Trophoblast cell (in vitro differentiated cells and primary cell): ENCODE data around the gene ROBO1.

Experiments
- DNase-seq, 2 donors: peaks; one replicate each; pipeline ENCODE4 v3.0.0-alpha.2; 2016
- H2AFZ ChIP-seq: 2 replicates; pipeline ENCODE4 v1.6.1; 2013; ENCODE audit warnings: low read length, moderate library complexity, mild to moderate bottlenecking; ENCODE audit not compliant: insufficient read depth, poor library complexity
- H2AK5ac ChIP-seq: 2 replicates; pipeline ENCODE4 v1.6.1; 2013; ENCODE audit warnings: mild to moderate bottlenecking, low read length
- H2BK120ac ChIP-seq: 2 replicates; pipeline ENCODE4 v1.6.1; 2013; ENCODE audit warnings: low read length, mild to moderate bottlenecking, moderate library complexity; ENCODE audit not compliant: insufficient read depth, poor library complexity
- H2BK12ac ChIP-seq: 2 replicates; pipeline ENCODE4 v1.6.1; 2013; ENCODE audit warnings: mild to moderate bottlenecking, low read length, moderate library complexity
- H2BK5ac ChIP-seq: 2 replicates; pipeline ENCODE4 v1.6.1; 2013; ENCODE audit warnings: low read length, low read depth, moderate library complexity, mild to moderate bottlenecking; ENCODE audit not compliant: poor library complexity
- H3K14ac ChIP-seq: 2 replicates; pipeline ENCODE4 v1.6.1; 2013; ENCODE audit warnings: mild to moderate bottlenecking, low read length
- H3K18ac ChIP-seq: 2 replicates; pipeline ENCODE4 v1.6.1; 2013; ENCODE audit warnings: mild to moderate bottlenecking, low read length
- H3K23ac ChIP-seq: 2 replicates; pipeline ENCODE4 v1.6.1; 2013; ENCODE audit warnings: low read length
- H3K27ac ChIP-seq: 2 replicates; pipeline ENCODE4 v1.5.1; 2013; ENCODE audit warnings: low read depth, mild to moderate bottlenecking, inconsistent platforms, low read length, moderate library complexity
- H3K27me3 ChIP-seq: 2 replicates; pipeline ENCODE4 v1.6.1; 2013; ENCODE audit warnings: inconsistent platforms, mild to moderate bottlenecking, low read length, moderate library complexity; ENCODE audit not compliant: insufficient read depth
- H3K36me3 ChIP-seq, 2 experiments: 1 replicate in 1 of 2; 2 replicates in 1 of 2; pipeline ENCODE4 v1.6.1; 2013; ENCODE audit warnings: low read length in 2 of 2, mild to moderate bottlenecking in 2 of 2, moderate library complexity in 1 of 2; ENCODE audit not compliant: insufficient read depth in 2 of 2, control insufficient read depth in 1 of 2
- H3K4ac ChIP-seq: 2 replicates; pipeline ENCODE4 v1.6.1; 2013; ENCODE audit warnings: low read depth, mild to moderate bottlenecking, low read length, moderate library complexity
- H3K4me1 ChIP-seq, 2 experiments: 1 replicate in 1 of 2; 2 replicates in 1 of 2; pipeline ENCODE4 v1.6.1; 2013; ENCODE audit warnings: low read length in 2 of 2, mild to moderate bottlenecking in 2 of 2, moderate library complexity in 1 of 2; ENCODE audit not compliant: insufficient read depth in 2 of 2, control insufficient read depth in 1 of 2
- H3K4me2 ChIP-seq: 2 replicates; pipeline ENCODE4 v1.6.1; 2013; ENCODE audit warnings: inconsistent platforms, mild to moderate bottlenecking, low read length, moderate library complexity
- H3K4me3 ChIP-seq: 2 replicates; pipeline ENCODE4 v1.5.1; 2013; ENCODE audit warnings: mild to moderate bottlenecking, low read depth, low read length, inconsistent platforms
- H3K79me1 ChIP-seq: one replicate; pipeline ENCODE4 v1.6.1; 2013; ENCODE audit warnings: low read length
- H3K79me2 ChIP-seq: 2 replicates; pipeline ENCODE4 v1.6.1; 2013; ENCODE audit warnings: low read length, mild to moderate bottlenecking; ENCODE audit not compliant: control insufficient read depth, insufficient read depth, poor library complexity
- H3K9ac ChIP-seq: 2 replicates; pipeline ENCODE4 v1.6.1; 2013; ENCODE audit warnings: mild to moderate bottlenecking, low read length
- H3K9me3 ChIP-seq: 2 replicates; pipeline ENCODE4 v1.6.1; 2013; ENCODE audit warnings: low read depth, mild to moderate bottlenecking, control low read depth, inconsistent platforms, low read length; ENCODE audit not compliant: insufficient read depth
- H4K12ac ChIP-seq: 2 replicates; pipeline ENCODE4 v1.6.1; 2013; ENCODE audit warnings: low read depth, mild to moderate bottlenecking, low read length, moderate library complexity
- H4K8ac ChIP-seq: 2 replicates; pipeline ENCODE4 v1.6.1; 2013; ENCODE audit warnings: low read depth, mild to moderate bottlenecking, low read length, moderate library complexity
- H4K91ac ChIP-seq: one replicate; pipeline ENCODE4 v1.6.1; 2013; ENCODE audit warnings: low read depth, mild to moderate bottlenecking, low read length, moderate library complexity
- WGBS: extraction: QIAGEN DNeasy Blood & Tissue Kit; methylation state at CpG from one replicate; pipeline ENCODE4 v1.1.7; 2013; ENCODE audit warnings: missing lambda C conversion rate; ENCODE audit not compliant: insufficient read length, insufficient coverage; ENCODE audit errors: extremely low coverage; 5-methylcytosine and 5-hydroxymethylcytosine counted together

Gene ROBO1

GRCh38 chr3:79390352-79390751 lies 377.4 kb downstream of the ROBO1 start:
- Histone ChIP-seq H3K79me1 (no peaks in the 10 kb centered on the region), H3K4me3 (no peak overlapping the region), H3K18ac (no peak overlapping the region), H3K79me2 (no peaks in the 10 kb centered on the region), H2AFZ (no peak overlapping the region), H3K4me2 (no peak overlapping the region), H2BK120ac (no peak overlapping the region), H2BK12ac (no peak overlapping the region), H4K8ac (no peak overlapping the region), H3K23ac (no peak overlapping the region), H3K14ac (no peak overlapping the region), H3K36me3 (no peaks in the 10 kb centered on the region), H3K9ac (no peak overlapping the region), H3K27ac (no peak overlapping the region), H4K91ac (no peak overlapping the region), H3K27me3 (no peaks in the 10 kb centered on the region), H3K4me1 (no peaks in the 10 kb centered on the region), H2AK5ac (no peak overlapping the region), H3K4ac (no peak overlapping the region), H3K9me3 (no peaks in the 10 kb centered on the region), H2BK5ac (no peak overlapping the region), H4K12ac (no peak overlapping the region)
- WGBS = no CpG with 5 or more reads among the region's 2 CpGs
- DNase-seq = no peak

GRCh38 chr3:79385211-79385610 lies 382.6 kb downstream of the ROBO1 start:
- Histone ChIP-seq H3K4me1 (no peaks in the 10 kb centered on the region), H3K27ac (no peak overlapping the region), H2BK5ac (no peak overlapping the region), H3K4me2 (no peak overlapping the region), H3K14ac (no peak overlapping the region), H2BK120ac (no peak overlapping the region), H3K9me3 (no peaks in the 10 kb centered on the region), H3K9ac (no peak overlapping the region), H3K23ac (no peak overlapping the region), H3K4me3 (no peak overlapping the region), H4K12ac (no peak overlapping the region), H3K79me2 (no peaks in the 10 kb centered on the region), H3K27me3 (no peaks in the 10 kb centered on the region), H3K79me1 (no peaks in the 10 kb centered on the region), H2BK12ac (no peak overlapping the region), H3K18ac (no peak overlapping the region), H4K8ac (no peak overlapping the region), H2AFZ (no peak overlapping the region), H2AK5ac (no peak overlapping the region), H3K36me3 (no peaks in the 10 kb centered on the region), H3K4ac (no peak overlapping the region), H4K91ac (no peak overlapping the region)
- no CpG with 5 or more reads among the region's 3 CpGs for WGBS
- peak; percentile 54 to 79 for DNase-seq

GRCh38 chr3:79383402-79384012 lies 384.3 kb downstream of the ROBO1 start:
- no peak overlapping the region for H2BK120ac ChIP-seq
- WGBS = no CpG with 5 or more reads among the region's 3 CpGs
- no peak overlapping the region for H3K23ac ChIP-seq
- no peak overlapping the region for H3K14ac ChIP-seq
- no peak overlapping the region for H2BK5ac ChIP-seq
- no peak overlapping the region for H2AFZ ChIP-seq
- no peak overlapping the region for H4K8ac ChIP-seq
- no peak overlapping the region for H3K9ac ChIP-seq
- no peak overlapping the region for H4K91ac ChIP-seq
- no peak overlapping the region for H3K18ac ChIP-seq
- peak in 1 of 2 donors; percentile 23 for DNase-seq
- no peaks in the 10 kb centered on the region for H3K4me1 ChIP-seq
- no peaks in the 10 kb centered on the region for H3K27me3 ChIP-seq
- H3K4me3 ChIP-seq = no peak overlapping the region
- H3K36me3 ChIP-seq = no peaks in the 10 kb centered on the region
- H2BK12ac ChIP-seq = no peak overlapping the region
- no peak overlapping the region for H3K4me2 ChIP-seq
- H3K9me3 ChIP-seq = no peaks in the 10 kb centered on the region
- no peaks in the 10 kb centered on the region for H3K79me1 ChIP-seq
- no peak overlapping the region for H3K4ac ChIP-seq
- H2AK5ac ChIP-seq = no peak overlapping the region
- no peaks in the 10 kb centered on the region for H3K79me2 ChIP-seq
- H3K27ac ChIP-seq = no peak overlapping the region
- H4K12ac ChIP-seq = no peak overlapping the region

- no peak overlapping the region for H2BK5ac ChIP-seq
- no peaks in the 10 kb centered on the region for H3K4me1 ChIP-seq
- no peak overlapping the region for H3K27ac ChIP-seq
- H3K9me3 ChIP-seq = no peaks in the 10 kb centered on the region
- H3K9ac ChIP-seq = no peak overlapping the region
- H3K27me3 ChIP-seq = no peaks in the 10 kb centered on the region
- no CpG with 5 or more reads among the region's 4 CpGs for WGBS
- H2AK5ac ChIP-seq = no peak overlapping the region
- H3K14ac ChIP-seq = no peak overlapping the region
- no peak overlapping the region for H3K23ac ChIP-seq
- H4K91ac ChIP-seq = no peak overlapping the region
- no peaks in the 10 kb centered on the region for H3K79me1 ChIP-seq
- H3K4ac ChIP-seq = no peak overlapping the region
- no peaks in the 10 kb centered on the region for H3K79me2 ChIP-seq
- no peak for DNase-seq
- H3K36me3 ChIP-seq = no peaks in the 10 kb centered on the region
- no peak overlapping the region for H2BK120ac ChIP-seq
- H3K4me3 ChIP-seq = no peak overlapping the region
- H4K8ac ChIP-seq = no peak overlapping the region
- no peak overlapping the region for H4K12ac ChIP-seq
- H3K18ac ChIP-seq = no peak overlapping the region
- H2AFZ ChIP-seq = no peak overlapping the region
- H2BK12ac ChIP-seq = no peak overlapping the region
- H3K4me2 ChIP-seq = no peak overlapping the region
Measured at GRCh38 chr3:79380581-79380980, 387.2 kb downstream of the ROBO1 start.
